GM21423 (cell line): ENCODE measurements around the gene IRF7.
"Not testable (repeated sequence)": the region's sequence is repeated elsewhere in the genome, so short reads cannot be mapped to it uniquely, and the experiment has no call there.

ENCODE experiments used
- ATAC-seq: cut with Tn5 transposase; IDR thresholded peaks from one replicate; pipeline ENCODE4 v1.9.1; 2021; ENCODE audit warnings: mild to moderate bottlenecking, moderate library complexity; ENCODE audit not compliant: unreplicated experiment

The IRF7 gene

DNA sequence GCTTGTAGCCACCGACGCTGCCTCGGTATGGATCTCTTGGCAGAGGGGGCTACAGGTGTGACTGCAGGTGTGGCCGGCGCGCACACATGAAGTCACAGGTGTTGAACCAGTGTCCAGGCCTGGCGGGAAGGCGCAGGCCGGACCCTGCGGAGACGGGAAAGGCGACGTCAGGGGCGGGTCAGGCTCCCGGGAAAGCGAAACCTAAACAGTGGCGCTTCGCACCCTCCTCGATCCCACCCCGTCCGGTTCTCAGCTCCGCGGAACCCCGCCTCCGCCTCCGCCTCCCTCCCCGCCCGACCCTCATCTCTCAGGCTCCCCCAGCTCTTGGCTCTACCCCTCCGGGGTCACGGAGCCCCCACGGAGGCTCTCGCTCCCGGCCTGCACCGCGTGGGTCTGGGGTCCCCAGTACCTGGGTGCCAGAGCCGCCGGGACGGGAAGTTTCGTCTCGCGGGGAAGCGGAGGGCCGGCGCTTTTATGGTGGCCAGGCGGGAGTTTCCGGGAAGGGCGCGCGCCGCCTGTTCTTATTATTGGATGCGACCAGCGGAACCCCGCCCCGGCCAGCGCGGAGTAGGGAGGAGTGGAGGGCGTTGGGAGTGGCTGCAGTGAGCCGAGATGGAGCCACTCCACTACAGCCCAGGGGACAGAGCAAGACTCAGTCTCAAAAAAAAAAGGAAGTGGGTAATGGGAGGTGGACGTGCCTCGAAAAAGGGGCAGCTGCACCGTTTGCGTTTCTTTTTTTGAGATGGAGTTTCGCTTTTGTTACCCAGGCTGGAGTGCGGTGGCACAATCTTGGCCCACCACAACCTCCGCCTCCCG is at the start of gene IRF7:
Gene IRF7 (minus strand): TSS at position 447 of the 816 bp plus-strand sequence. CDS start 586 bp downstream, outside the sequence.
- ATAC-seq: peak; percentile 73

- ATAC-seq: no peak
Measured at GRCh38 chr11:665062-665703, 49.4 kb upstream of the IRF7 start.

GRCh38 chr11:662689-663274 is 47.0 kb upstream of the IRF7 start:
- ATAC-seq: no peak

DNA sequence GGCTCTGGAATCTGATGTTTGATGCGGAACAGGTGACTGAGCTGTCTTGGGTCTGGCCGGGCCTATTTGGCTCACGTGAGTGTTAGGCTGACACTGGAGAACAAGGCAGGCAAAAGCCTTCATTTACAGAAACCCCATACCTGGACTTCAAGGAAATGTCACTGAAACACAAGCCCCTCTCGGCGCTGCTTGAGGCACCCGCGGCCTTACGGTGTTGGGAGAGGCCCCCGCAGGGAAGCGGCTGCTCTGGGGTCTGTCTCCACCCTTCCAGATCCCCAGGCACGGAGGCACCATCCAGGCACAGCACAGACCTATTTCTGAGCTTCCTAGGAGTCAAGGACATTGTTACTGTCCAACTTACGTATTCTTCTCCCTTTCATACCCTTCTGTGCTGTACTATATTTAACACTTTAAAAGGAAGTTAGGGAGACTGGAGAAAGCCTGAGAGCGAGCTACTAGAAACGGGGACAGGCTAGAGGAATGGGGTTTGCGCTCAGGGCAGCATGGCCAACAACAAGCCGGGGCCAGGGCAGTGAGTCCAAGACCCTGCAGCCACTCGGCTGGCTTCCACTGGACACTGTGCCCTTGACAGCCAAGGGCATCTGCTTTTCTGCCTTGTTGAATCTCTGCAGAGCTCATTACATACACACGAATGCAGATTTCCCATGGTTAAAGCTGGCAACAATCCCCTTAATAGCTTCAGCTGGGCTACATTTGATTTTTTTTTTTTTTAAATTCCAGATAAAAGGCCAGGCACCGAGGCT is 45.1 kb upstream of the IRF7 start:
- ATAC-seq: no peak

DNA sequence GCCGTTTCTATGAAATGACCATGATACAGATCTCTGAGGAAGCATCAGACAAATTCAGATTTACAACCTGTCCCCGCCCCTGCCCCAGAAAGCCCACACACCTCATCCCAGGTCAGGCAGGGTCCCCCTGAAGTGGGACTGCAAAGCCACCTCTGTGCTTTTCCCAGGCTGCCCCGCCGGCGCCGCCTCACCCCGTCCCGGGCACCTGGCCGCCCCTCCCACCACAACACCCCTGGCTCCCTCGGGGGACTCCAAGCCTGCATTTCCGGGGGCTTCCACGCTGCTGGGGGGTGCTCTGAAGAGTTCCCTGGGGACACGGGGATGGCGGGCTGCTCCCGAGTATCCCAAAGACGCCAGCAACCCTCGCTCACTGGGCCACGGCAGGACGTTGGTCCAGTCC is 44.5 kb upstream of the IRF7 start:
- ATAC-seq: no peak

- no peak for ATAC-seq
Measured at GRCh38 chr11:659532-660085, 43.9 kb upstream of the IRF7 start.

DNA sequence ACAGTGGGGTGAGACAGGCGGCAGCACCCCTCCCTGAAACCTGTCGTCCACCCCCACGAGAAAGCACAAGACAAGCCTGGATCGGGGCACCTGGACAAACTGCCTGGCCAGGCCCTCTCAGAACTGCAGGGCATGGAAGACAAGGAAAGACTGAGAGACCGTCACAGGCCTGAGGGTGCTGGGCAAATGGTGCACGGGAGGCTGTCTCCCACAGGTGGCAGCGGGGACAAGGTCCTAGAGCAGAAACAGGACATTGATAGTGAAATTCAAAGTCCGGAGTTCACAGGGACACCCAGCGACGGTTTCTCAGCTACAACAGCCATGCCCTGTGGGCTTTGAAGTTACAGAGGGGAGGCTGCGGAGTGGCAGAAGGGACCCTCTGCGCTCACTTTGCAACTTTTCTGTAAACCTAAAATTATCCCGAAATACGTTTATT is 42.0 kb upstream of the IRF7 start:
- no peak for ATAC-seq

GRCh38 chr11:656866-657265 is 41.1 kb upstream of the IRF7 start:
- no peak for ATAC-seq

DNA sequence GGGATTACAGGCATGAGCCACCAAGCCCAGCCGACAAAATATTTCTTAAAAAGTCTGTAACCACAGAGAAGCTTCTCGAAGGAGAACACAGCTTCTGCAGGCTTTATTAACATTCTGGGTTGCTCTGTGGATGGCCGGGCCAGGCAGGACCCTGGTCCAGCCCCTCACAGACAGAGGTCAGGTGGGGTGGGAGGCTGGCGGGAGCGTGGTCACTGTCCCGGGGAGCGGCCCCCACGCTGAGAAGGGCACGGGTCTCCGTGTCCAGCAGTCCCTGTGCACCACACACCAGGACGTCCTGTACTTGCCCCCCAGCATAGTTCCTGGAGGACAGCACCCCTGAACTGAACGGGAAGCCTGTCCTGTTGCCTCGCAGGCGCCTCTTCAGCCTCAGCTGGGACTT is 40.7 kb upstream of the IRF7 start:
- ATAC-seq: no peak

GRCh38 chr11:655036-655726 is 39.4 kb upstream of the IRF7 start:
- ATAC-seq: no peak

DNA sequence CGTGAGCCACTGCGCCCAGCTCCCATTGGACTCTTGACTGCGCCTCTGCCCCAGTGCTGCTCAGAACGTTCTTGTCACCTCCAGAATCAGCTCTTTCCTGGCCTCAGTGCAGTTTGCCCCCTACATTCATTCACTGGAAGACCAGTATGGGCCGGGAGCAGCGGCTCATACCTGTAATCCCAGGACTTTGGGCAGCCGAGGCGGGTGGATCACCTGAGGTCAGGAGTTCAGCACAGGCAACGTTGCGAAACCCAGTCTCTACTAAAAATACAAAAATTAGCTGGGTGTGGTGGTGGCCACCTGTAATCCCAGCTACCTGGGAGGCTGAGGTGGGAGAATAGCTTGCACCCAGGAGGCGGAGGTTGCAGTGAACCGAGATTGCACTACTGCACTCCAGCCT is 38.7 kb upstream of the IRF7 start:
- ATAC-seq: not testable (repeated sequence)

DNA sequence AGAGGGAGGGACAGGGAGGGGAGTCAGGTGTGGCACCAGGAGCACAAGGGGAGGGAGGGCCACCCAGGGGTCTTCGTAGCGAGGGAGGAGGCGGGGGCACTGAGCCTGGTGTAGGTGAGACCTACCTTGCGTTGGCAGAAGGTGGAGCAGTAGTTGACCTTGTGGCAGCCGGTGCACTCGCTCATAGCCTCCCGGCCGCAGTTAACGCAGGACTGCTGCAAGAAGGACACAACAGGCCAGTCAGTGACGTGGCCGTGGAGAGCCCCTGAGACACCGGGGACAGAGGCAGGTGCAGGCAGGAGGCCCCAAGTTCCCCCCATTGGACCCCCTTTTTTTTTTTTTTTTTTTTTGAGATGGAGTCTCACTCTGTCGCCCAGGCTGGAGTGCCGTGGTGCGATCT is 38.1 kb upstream of the IRF7 start:
- ATAC-seq: no peak

DNA sequence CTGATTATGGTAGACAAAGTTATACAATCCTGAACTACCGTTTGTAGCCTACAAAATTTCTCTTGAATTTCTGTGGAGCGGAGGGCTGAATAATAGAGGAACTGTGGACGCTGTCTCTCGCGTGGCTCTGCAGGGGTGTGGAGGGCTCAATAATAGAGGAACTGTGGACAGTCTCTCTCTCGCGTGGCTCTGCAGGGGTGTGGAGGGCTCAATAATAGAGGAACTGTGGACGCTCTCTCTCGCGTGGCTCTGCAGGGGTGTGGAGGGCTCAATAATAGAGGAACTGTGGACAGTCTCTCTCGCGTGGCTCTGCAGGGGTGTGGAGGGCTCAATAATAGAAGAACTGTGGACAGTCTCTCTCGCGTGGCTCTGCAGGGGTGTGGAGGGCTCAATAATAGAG is 37.4 kb upstream of the IRF7 start:
- not testable (repeated sequence) for ATAC-seq

- ATAC-seq: no peak
Measured at GRCh38 chr11:650482-650881, 34.7 kb upstream of the IRF7 start.

DNA sequence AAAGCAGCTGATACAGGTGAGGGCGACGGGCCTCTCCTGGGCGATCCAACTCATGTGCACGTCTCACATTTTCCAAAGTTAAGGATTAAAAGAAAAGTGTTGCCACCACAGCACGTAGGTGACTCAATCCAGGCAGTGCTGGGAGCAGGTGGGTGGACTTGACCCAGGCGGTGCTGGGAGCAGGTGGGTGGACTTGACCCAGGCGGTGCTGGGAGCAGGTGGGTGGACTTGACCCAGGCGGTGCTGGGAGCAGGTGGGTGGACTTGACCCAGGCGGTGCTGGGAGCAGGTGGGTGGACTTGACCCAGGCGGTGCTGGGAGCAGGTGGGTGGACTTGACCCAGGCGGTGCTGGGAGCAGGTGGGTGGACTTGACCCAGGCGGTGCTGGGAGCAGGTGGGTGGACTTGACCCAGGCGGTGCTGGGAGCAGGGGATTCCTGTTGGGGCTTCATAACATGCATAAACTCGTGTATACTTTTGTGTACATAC is 32.0 kb upstream of the IRF7 start:
- ATAC-seq: not testable (repeated sequence)

DNA sequence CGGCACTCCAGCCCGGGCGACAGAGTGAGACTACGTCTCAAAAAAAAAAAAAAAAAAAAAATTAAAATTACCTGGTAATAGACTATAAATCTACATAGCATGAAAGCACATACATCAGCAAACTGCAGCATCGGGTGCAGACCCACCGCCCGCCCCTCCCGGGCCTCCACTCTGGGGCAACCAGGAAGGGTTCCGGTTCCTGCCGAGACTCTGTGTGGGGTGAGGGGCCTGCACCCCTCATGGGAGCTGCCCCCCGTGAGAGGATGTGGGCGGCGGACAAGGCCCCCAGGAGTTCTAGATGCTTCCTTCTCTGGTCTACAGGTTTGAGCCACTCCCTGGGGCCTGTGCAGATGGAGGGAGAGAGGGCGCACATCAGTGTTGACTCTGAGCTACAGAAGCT is 30.5 kb upstream of the IRF7 start:
- ATAC-seq: no peak

GRCh38 chr11:645536-645935 is 29.8 kb upstream of the IRF7 start:
- ATAC-seq: no peak

GRCh38 chr11:643849-644738 is 28.3 kb upstream of the IRF7 start:
- no peak for ATAC-seq

DNA sequence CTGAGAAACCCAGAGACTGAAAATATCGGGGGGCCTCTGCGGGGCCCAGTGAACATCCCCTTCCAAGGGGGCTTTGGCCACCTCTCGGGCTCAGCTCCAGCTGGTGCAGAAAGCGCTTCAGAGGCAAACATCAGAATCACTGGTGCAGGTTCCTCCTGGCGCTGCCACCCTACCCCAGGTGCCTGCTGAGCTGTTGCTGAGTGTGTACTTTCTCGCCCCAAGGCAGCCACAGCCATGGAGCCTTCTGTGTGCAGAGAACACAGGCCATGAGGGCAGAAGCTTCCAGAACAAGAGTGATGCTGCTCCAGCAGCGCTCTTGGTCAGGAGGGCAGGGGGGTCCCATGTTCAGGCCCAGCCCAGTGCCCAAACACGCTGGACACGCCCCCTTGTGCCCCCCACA is 27.6 kb upstream of the IRF7 start:
- ATAC-seq: no peak
